ENCODE data around the gene DCTN2. TPM values are rescaled to one million over a fixed set of nuclear protein-coding genes. Genes with fewer than 3 reads are reported as not detected.

The DCTN2 gene
- total and polyA plus RNA-seq, 11 donors: 62.3 to 228 (median 109) TPM

GRCh38 chr12:57560516-57560915 is 13.5 kb upstream of the DCTN2 start:
- Histone ChIP-seq H3K27ac (no peak overlapping the region), H3K36me3 (no peaks in the 10 kb centered on the region), H3K4me3 (no peak overlapping the region), H3K27me3 (peaks cover 0 to 20% (median 0%) of the 10 kb centered on the region in 9 donors), H3K4me1 (no peaks in the 10 kb centered on the region), H3K9me3 (no peaks in the 10 kb centered on the region)
- ATAC-seq: no peak
- WGBS, 4 donors: 87 to 95% (median 90%) methylated on average over 2 of the region's 2 CpGs
- intact Hi-C loops (cut with DNase I): no loop called here
- DNase-seq: no peak
- no peak for TF ChIP-seq POLR2A (IDR thresholded peaks at IDR 0.05)
- TF ChIP-seq, protein P1, sequence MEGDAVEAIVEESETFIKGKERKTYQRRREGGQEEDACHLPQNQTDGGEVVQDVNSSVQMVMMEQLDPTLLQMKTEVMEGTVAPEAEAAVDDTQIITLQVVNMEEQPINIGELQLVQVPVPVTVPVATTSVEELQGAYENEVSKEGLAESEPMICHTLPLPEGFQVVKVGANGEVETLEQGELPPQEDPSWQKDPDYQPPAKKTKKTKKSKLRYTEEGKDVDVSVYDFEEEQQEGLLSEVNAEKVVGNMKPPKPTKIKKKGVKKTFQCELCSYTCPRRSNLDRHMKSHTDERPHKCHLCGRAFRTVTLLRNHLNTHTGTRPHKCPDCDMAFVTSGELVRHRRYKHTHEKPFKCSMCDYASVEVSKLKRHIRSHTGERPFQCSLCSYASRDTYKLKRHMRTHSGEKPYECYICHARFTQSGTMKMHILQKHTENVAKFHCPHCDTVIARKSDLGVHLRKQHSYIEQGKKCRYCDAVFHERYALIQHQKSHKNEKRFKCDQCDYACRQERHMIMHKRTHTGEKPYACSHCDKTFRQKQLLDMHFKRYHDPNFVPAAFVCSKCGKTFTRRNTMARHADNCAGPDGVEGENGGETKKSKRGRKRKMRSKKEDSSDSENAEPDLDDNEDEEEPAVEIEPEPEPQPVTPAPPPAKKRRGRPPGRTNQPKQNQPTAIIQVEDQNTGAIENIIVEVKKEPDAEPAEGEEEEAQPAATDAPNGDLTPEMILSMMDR (IDR thresholded peaks at IDR 0.05): no peak

DNA sequence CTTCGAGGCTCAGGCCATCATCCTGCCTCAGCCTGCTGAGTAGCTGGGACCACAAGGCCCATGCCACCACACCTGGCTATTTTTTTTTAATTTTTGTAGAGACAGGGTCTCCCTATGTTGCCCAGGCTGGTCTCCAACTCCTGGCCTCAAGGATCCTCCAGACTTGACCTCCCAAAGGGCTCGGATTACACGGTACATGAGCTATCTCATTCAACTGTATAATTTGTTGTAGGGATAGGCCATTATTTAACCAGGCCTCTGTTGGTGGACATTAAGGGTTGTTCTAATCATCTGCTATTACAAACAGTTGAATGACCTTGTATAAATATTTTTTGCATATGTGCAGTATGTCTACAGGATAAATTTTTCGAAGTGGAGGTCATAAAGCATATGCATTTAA is 11.9 kb upstream of the DCTN2 start:
- intact Hi-C loops (cut with DNase I): no loop called here
- Histone ChIP-seq H3K4me1 (no peaks in the 10 kb centered on the region), H3K36me3 (no peaks in the 10 kb centered on the region), H3K4me3 (no peak overlapping the region), H3K27ac (no peak overlapping the region), H3K27me3 (peaks cover 0 to 13% (median 0%) of the 10 kb centered on the region in 9 donors), H3K9me3 (no peaks in the 10 kb centered on the region)
- TF ChIP-seq, protein P1 (IDR thresholded peaks at IDR 0.05): no peak
- TF ChIP-seq POLR2A (IDR thresholded peaks at IDR 0.05): no peak
- DNase-seq: no peak
- WGBS, 4 donors: 81 to 86% (median 83%) methylated on average over 4 of the region's 4 CpGs
- no peak for ATAC-seq

DNA sequence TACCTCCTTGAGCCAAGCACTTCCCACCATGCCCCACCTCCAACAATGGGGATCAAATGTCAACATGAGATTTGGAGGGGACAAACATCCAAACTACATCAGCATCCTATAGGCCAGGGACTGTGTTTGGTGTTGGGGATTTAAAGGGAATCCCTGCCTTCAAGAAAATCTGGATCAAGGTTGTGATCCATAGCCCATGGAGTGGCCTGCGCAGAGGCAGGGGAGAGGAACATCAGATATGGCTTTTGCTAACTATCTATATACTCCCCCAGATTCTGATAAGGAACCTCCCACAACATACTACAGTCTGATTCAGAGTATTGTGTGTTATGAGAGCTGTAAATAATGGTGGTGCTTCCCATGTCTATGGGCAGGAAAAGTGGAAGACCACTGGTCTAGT is 7.9 kb upstream of the DCTN2 start:
- TF ChIP-seq POLR2A (IDR thresholded peaks at IDR 0.05): no peak
- TF ChIP-seq, protein P1 (IDR thresholded peaks at IDR 0.05): no peak
- no peak overlapping the region for H3K27ac ChIP-seq
- intact Hi-C loops (cut with DNase I): no loop called here
- H3K4me1 ChIP-seq: peaks cover 0 to 5% (median 3%) of the 10 kb centered on the region in 12 donors
- peaks cover 0 to 25% (median 9%) of the 10 kb centered on the region in 9 donors for H3K27me3 ChIP-seq
- no peak overlapping the region for H3K4me3 ChIP-seq
- no peaks in the 10 kb centered on the region for H3K9me3 ChIP-seq
- DNase-seq: no peak
- no peak for ATAC-seq
- WGBS, 4 donors: 87 to 100% (median 96%) methylated on average over 1 of the region's 1 CpG
- no peaks in the 10 kb centered on the region for H3K36me3 ChIP-seq

GRCh38 chr12:57554453-57554852 is 7.5 kb upstream of the DCTN2 start:
- 88 to 95% (median 90%) methylated on average over 2 of the region's 2 CpGs for WGBS, 4 donors
- peaks cover 0 to 29% (median 13%) of the 10 kb centered on the region in 9 donors for H3K27me3 ChIP-seq
- TF ChIP-seq, protein P1 (IDR thresholded peaks at IDR 0.05): no peak
- no peak for TF ChIP-seq POLR2A (IDR thresholded peaks at IDR 0.05)
- DNase-seq (no peak), ATAC-seq (no peak)
- H3K27ac ChIP-seq: no peak overlapping the region
- H3K9me3 ChIP-seq: no peaks in the 10 kb centered on the region
- no peak overlapping the region for H3K4me3 ChIP-seq
- intact Hi-C loops (cut with DNase I): no loop called here
- H3K4me1 ChIP-seq: peaks cover 0 to 9% (median 6%) of the 10 kb centered on the region in 12 donors
- H3K36me3 ChIP-seq: no peaks in the 10 kb centered on the region

All from heart left ventricle (tissue), 16 donors.